Activated T-cell treated with anti-CD3 and anti-CD28 coated beads, Interleukin-2, amount 50 U/mL, for 48 hours (primary cell): ENCODE measurements around the gene FAM76A.
A peak's percentile ranks its signal among the peaks of the same experiment; 100 is the strongest.
"Not testable (repeated sequence)": the region's sequence is repeated elsewhere in the genome, so short reads cannot be mapped to it uniquely, and the experiment has no call there.

Experiments
- DNase-seq, 2 experiments: peaks; one replicate each; pipeline ENCODE4 v3.0.0-alpha.2; 2020

Gene FAM76A

DNA sequence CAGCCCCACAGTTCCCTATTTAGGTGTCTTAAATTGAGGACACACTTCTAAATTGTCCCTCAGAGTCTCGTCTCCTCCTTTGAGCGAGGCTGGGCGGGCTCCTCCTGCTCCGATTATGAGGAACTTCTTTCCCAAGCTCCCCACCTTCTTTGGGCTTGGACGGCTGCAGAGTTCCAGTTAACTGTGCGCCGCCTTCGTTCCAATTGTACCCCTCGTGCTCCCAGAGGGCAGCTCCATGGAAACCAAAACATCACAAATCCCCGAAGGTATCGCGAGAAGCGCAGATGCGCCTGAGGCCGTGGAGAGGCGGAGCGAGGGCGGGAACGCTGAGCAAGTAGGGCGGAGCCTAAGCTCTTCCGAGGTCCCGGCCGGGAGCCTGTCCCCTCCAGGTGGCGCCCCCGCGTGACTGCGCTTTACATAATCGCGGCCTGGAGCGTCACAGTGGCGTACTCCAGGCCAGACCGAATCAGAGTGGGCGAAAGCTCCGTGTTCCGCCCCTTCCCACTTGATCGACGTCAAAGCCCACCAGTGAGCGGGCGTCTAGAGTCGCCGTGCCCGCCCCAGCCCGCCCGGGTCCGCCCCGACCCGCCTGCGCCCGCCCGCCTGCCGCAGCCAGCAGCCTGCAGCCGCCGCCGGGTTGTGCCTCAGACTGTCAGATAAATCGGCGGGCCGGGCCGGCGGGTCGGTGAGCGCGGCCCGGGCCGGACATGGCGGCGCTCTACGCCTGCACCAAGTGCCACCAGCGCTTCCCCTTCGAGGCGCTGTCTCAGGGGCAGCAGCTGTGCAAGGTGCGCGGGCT is at the start of gene FAM76A:
FAM76A (plus strand) TSS at position 588 of the 799 bp plus-strand sequence; CDS start at position 708, 120 bp downstream.
- DNase-seq: peak; percentile 100

DNA sequence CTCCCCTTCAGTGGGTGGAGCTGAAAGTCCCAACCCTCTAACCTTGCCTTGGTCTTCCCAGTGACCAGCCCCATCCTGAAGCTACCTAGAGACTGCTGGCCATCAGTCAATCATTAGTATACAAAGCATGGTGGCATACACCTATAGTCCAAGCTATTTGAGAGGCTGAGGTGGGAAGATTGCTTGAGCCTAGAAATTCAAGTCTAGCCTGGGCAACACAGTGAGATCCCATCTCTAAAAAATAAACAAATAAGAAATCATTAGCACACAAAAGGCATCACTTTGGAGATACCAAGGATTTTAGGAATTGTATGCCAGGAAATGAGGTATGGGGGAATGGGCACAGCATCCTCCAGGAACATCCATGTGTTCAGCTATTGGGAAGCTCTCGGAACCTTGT is 49.4 kb upstream of the FAM76A start:
- DNase-seq: no peak

DNA sequence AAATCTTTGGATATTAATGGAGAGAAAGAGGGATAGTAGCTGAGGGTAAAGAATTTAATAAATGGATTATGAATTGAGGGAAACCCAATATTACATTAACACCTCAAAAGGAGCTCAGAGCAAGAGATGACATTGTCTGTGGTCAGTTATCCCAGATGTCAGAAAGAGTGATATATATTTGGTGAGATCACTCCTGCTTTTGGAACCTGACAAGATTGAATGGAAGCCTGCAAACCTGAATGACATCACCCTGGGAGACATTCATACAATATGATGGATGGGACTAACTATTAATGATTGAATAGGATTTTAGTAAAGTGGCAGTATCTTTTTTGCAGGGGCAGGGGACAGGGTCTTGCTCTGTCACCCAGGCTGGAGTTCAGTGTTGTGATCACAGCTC is 47.0 kb upstream of the FAM76A start:
- DNase-seq: no peak

DNA sequence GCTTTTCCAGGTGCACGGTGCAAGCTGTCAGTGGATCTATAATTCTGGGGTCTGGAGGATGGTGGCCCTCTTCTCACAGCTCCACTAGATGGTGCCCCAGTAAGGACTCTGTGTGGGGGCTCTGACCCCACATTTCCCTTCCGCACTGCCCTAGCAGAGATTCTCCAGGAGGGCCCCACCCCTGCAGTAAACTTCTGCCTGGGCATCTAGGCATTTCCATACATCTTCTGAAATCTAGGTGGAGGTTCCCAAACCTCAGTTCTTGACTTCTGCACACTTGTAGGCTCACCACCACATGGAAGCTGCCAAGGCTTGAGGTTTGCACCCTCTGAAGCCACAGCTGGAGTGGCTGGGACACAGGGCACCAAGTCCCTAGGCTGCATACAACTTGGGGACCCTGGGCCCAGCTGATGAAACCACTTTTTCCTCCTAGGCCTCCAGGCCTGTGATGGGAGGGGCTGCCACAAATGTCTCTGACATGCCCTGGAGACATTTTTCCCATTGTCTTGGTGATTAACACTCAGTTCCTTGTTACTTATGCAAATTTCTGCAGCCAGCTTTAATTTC is 45.5 kb upstream of the FAM76A start:
- DNase-seq: not testable (repeated sequence)

DNA sequence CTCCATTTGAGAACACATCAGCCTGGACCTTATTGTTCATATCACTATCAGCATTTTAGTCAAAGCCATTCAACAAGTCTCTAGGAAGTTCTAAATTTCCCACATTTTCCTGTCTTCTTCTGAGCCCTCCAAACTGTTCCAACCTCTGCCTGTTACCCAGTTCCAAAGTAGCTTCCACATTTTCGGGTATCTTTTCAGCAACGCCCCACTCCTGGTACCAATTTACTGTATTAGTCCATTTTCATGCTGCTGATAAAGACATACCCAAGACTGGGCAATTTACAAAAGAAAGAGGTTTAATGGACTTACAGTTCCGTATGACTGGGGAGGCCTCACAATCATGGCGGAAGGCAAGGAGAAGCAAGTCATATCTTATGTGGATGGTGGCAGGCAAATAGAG is 44.2 kb upstream of the FAM76A start:
- not testable (repeated sequence) for DNase-seq

DNA sequence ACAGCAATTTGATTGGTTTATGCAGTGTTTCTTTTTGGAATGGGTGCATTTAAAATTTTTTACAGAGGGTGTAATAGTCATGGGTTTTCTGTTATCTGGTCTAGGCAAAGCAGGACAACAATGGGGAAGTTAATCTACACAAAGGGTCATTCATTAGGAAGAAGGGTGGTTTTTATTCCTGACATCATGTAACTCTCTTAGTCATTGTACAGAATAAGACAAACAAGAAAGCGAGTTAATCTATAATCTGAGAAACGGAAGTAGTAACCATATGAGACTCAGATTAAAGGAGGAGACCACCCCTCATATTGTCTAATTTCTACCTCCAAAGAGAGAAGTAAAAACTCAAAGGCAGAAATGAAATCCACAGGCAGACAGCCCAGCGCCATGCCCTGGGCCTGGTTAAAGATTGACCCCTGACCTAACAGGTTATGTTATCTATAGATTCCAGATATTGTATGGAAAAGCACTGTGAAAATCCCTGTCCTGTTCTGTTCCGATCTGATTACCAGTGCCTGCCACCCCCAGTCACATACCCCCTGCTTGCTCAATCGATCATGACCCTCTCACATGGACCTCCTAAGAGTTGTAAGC is 43.3 kb upstream of the FAM76A start:
- DNase-seq: no peak

DNA sequence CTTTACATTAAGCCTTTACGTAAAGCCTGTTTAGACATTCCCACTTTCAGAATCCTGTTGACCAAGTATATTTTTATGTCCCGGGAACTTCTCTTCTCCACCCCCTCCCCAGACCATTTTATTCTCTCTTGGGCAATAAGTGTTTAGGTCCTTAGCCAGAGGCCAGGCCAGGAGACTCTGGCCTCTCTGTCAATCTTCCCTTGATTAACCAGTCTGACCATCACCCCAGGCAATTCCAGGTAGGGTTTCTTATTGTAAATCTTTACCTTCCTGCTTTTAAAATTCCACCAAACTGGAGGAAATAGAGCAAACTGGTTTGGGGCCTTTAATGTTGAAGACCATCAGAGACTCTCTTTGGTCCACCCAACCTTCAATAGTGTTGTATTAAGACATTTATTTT is 41.6 kb upstream of the FAM76A start:
- no peak for DNase-seq

DNA sequence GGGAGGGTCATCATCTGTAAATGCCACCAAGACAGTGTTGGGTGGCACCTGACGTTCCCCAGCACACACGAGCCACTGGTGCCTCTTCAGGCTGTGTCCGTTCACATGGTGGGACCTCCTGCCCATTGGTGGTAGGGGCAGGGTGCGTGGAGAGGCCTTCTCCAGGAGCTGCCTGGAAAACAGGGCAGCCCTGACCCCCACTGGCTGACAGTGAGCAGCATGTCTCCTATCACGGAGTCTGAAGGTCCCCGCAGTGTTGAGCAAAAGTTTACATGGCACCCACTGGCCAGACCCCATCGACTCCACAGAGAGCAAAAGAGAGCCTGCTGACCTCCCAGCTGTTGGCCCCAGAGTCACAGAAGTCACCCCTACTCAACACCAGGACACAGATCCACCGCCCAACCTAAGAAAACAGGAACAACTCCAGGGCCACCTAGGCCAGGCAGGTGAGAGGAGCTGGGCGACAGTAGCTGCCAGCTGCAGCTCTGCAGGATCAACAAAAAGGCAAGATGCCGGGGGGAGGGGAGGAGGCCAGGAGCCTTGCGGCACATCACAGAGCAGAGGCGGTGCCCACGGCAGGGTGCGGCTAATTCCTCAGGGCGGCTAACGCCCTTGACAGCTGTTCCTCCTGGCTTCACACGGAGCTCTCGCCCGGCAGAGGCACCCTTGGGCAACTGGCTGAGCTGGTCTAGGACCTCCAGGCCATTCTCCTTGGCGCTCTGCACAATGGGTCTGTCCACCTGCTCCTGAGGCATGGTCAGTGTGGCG is 39.4 kb upstream of the FAM76A start:
- no peak for DNase-seq

DNA sequence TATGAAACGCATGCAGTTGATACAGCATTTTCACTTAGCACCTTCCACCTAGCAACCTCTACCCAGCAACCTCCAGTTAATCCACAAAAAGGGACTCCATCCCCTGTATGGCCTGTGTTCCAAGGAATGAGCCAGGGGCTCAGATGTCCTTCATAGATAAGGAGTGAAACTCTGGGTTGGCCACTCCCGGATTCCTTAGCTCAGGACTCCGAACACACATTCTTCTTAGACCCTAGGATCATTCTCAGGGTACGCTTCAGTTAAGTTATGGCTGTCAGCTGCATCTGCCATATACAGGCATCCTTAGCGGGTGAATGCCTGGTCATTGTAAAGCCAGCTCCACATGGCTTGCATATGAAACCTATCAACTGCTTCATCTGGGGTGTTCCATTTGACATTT is 37.9 kb upstream of the FAM76A start:
- DNase-seq: no peak

DNA sequence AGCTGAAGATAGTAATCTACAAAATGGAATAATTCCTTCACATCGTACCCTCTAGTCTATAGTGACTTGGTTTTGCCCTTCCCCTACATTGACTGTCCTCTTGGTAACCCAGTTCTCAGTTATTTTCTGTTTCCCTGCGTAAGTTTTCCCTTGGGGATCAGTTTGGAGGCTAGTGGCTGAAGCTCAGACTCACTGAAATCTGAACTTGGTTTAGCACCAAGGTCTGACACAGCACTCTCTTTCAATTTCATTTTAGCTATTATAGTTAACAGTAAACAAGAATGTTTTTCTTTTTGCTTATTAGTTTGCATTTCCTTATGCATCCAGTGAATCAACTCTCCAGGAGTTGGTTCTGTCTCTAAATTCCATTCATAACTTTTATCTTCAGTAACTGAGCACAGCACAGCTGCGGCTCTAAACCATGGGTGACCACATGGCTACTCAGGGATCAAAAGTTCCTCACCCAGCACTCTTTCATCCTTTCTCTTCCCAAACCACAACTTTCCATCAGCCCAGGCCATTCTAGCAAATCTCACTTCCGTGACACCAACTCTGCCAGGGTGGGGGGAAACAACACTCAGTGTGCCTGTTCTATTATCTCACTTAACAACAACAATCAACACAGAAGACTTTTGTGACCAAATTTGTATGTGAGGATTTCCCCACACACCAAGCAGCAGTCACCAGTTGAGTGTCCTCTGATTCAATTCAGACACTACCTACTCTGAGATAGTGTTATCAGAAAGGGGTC is 36.2 kb upstream of the FAM76A start:
- DNase-seq: no peak

DNA sequence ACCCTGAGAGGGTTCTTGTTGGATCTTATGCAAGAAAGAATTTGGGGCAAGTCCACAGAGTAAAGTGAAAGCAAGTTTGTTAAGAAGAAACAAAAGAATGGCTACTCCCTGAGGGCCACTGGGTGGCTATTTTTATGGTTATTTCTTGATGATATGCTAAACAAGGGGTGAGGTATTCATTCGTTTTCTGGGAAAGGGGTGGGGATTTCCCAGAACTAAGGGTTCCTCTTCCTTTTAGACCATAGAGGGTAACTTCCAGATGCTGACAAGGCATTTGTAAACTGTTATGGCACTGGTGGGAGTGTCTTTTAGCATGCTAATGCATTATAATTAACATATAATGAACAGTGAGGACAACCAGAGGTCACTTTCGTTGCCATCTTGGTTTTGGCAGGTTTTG is 35.6 kb upstream of the FAM76A start:
- DNase-seq: no peak

DNA sequence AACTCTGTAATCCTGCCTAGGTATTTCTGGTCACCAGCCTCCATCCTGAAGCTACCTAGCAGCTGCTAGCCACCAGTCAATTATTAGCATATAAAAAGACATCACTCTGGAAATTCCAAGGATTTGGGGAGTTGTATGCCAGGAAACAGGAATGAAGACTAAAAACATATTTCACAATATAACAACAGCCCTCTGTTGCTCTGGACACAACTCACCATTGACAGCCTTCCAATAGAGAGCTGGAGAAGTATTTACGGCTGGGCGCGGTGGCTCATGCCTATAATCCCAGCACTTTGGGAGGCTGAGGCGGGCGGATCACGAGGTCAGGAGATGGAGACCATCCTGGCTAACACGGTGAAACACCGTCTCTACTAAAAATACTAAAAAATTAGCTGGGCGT is 28.9 kb upstream of the FAM76A start:
- DNase-seq: not testable (repeated sequence)

DNA sequence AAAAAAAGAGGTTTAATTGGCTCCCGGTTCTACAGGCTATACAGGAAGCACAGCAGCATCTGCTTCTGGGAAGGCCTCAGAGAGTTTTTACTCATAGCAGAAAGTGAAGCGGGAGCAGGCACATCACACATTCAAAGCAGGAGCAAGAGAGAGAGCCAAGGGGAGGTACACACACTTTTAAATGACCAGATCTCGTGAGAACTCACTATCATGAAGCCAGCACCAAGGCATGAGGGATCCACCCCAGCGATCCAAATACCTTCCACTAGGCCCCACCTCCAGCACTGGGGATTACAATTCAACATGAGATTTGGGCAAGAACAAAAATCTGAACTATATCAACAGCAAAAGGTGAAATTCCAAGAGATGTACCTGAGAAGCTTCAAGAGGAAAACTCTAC is 20.8 kb upstream of the FAM76A start:
- DNase-seq: no peak

DNA sequence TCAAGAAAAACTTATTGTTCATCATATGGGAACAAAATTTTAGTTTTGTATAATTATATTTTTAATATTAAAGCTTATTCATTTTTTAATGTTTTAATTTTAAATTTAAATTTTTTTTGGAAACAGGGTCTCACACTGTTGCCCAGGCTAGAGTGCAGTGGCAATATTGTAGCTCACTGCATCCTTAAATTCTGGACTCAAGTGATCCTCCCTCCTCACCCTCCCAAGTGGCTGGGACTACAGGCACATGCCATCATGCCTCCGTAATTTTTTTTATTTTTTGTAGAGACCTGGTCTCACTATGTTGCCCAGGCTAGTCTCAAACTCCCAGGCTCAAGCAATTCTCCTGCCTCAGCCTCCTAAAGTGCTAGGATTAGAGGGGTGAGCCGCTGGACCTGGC is 20.2 kb upstream of the FAM76A start:
- no peak for DNase-seq

DNA sequence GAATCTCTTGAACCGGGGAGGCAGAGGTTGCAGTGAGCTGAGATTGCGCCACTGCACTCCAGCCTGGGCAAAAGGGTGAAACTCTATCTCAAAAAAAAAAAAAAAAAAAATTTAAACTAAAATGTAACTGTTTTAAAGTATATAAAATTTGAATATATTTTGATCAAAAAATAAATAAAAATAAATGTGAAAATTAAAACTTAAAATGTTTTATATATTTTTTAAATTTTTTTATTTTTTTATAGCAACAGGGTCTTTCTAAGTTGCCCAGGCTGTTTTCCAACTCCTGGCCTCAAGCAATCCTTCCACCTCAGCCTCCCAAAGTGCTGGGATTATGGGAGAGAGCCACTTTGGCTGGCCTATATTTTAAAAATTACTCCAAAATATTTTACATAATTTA is 15.2 kb upstream of the FAM76A start:
- no peak for DNase-seq

DNA sequence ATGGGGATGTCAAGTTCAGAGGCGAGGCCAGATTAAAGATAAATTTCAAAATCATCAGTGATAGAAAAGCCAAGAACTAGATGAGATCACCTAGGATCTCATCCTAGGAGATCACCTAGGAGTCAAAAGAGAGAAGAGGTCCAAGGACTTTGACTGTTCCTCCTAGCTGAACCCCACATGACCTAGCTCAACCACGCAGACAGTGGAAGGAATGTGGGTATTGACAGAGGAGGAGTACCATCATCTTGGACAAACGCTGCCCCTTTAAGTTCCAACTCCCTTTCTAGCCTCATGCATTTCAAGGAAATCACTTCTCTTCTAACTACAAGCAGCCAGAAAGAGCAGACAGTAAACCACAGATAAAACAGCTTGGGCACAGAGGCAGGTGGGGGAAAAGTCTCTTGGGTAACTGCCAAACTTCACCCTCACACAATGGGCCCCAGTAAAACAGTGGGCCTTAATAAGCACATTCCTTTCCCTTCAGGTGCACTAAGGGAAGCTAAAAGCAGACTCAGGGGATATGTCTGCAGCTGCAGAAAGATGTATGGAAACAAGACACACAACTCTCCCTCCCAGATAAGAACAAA is 12.5 kb upstream of the FAM76A start:
- DNase-seq: no peak

DNA sequence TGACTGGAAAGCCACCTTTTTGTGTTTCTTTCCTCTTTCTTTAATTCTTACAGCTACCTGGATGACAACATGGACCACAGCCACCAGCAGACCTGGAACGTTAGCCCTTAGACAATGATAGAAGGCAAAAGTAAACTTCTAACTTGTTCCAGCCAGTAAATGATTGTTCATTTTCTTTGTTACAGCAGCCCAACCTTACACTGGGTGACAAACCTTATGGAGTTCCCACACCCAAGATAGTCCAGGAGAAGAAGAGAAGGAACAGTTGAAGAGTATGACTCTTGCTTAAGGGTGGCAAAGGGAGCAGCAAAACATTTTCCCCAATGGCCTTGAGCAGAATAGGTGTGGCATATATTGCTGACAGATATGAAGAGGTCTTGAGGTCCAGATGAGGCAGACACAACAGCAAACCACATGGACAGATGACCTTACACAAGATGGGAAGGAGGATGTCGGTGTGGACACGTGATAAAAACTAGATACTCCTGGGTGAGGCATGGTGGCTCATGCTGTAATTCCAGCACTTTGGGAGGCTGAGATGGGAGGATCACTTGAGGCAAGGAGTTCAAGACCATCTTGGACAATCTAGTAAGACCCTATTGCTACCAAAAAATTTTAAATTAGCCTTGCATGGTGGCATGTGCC is 11.8 kb upstream of the FAM76A start:
- no peak for DNase-seq

DNA sequence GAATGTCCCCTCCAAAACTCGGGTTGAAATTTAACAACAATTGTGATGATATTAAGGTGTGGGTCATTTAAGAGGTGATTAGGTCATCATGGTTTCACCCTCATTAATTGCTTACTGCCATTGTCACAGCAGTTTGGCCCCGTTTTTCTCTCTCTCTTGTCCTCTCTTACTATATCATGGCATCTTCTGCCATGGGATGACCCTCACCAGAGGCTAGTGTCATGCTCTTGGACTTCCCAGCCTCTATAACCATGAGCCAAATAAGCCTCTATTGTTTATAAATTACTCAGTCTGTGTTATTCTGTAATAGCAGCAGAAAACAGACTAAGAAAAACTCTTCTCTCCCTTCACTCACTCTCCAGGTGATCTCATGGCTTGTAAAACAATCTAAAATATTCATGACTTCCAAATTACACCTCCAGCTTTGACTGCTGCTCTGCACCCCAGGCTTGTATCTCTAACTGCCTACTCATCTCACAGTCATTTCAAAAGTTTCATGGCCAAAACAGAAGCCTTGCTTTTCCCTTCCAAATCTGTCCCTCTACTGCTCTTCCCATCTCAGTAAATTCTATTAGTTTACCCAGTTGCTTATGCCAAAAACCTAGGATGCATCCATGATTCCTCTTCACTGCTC is 9.4 kb upstream of the FAM76A start:
- no peak for DNase-seq

DNA sequence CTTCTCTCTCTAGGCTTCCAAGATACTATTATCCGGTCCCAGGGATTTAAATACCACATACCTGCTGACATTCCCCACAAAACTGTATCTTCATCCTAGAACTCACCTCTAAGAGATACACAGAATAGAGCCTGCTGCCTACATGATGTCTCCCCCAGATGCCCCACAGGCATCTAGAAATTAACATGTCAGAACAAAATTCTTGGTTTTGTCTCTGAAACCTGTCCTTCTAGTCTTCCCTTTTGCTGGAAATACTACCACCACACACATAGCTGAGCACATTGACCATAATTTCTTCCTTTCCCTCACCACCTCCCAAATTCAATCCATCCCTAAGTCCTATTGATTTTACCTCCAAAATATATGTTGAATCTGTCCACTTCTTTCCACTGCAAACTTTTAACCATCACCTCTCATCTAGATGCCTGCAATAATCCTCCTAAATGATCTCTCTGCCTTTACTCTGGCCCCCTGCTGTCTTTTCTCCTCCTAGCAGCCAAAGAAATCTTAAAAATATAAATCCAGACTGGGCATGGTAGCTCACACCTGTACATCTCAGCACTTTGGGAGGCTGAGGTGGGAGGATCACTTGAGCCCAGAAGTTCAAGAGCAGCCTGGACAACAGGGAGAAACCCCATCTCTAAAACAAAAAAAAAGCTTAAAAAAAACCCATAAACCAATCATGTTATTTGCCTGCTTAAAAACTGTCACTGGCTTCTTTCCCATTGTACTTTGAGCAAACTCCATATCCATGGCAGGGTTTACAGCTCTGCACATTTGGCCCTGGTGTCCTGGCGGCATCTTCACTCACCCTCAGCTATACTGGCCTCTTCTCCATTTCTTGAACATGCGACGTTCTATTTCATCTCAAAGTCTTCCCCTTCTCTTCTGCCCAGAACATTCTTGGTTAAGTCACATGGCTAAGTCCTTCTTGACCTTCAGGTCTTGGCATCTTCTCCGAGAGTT is 6.2 kb upstream of the FAM76A start:
- no peak for DNase-seq

DNA sequence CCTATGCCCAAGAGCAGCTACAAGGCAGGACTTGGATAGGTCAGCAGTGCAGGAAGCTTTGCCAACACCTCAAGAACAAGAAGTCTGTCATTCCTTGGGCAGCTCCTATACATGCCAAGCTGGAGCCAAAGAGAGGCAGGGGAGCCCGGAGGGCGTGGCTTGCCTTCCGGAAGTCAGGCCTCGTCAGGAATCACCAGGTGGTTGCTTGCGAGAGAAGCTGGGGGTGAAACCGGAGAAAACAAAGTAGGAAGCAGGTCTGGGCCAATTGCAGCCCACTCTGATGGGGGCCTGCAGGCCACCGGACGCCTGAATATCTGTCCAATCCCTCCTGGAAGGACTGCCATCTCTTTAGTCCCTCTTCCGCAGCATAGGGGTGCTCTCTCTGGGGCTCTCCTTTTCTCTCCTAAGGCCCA is 794 bp upstream of the FAM76A start:
- DNase-seq: peak in 1 of 2 experiments; percentile 29
